HG03469 (cell line): Measurements from ENCODE around the gene SDK2.
"Not testable (repeated sequence)": the region's sequence is repeated elsewhere in the genome, so short reads cannot be mapped to it uniquely, and the experiment has no call there.

Experiments
- ATAC-seq: cut with Tn5 transposase; IDR thresholded peaks from one replicate; pipeline ENCODE4 v1.9.1; 2021; ENCODE audit warnings: mild to moderate bottlenecking, moderate library complexity, moderate number of reproducible peaks; ENCODE audit not compliant: unreplicated experiment

SDK2 gene

GRCh38 chr17:73313526-73314127, 330.6 kb downstream of the SDK2 start:
- ATAC-seq = no peak

GRCh38 chr17:73312887-73313286, 331.4 kb downstream of the SDK2 start:
- not testable (repeated sequence) for ATAC-seq

- ATAC-seq = peak; percentile 73
Observed at GRCh38 chr17:73311781-73312641, 332.2 kb downstream of the SDK2 start, which contains the start of gene CDC42EP4. Gene CDC42EP4 (minus strand): TSS chr17:73312001. CDS start chr17:73286500, 25,501 bp downstream.

GRCh38 chr17:73311428-73311780, 332.8 kb downstream of the SDK2 start:
- ATAC-seq = no peak

- ATAC-seq = no peak
Observed at GRCh38 chr17:73309727-73310596, 334.3 kb downstream of the SDK2 start.

- not testable (repeated sequence) for ATAC-seq
Observed at GRCh38 chr17:73308959-73309358, 335.3 kb downstream of the SDK2 start.

GRCh38 chr17:73308017-73308823, 336.0 kb downstream of the SDK2 start:
- no peak for ATAC-seq

- ATAC-seq = no peak
Observed at GRCh38 chr17:73307130-73307529, 337.1 kb downstream of the SDK2 start.

GRCh38 chr17:73305845-73306836, 338.1 kb downstream of the SDK2 start:
- ATAC-seq = no peak

GRCh38 chr17:73304971-73305812, 339.1 kb downstream of the SDK2 start:
- ATAC-seq = no peak

- no peak for ATAC-seq
Observed at GRCh38 chr17:73304438-73304837, 339.8 kb downstream of the SDK2 start.

- ATAC-seq = no peak
Observed at GRCh38 chr17:73302189-73302588, 342.1 kb downstream of the SDK2 start.

GRCh38 chr17:73301369-73301768, 342.9 kb downstream of the SDK2 start:
- no peak for ATAC-seq

GRCh38 chr17:73300392-73300791, 343.9 kb downstream of the SDK2 start:
- ATAC-seq = no peak

- ATAC-seq = no peak
Observed at GRCh38 chr17:73297934-73298861, 346.0 kb downstream of the SDK2 start.

GRCh38 chr17:73293480-73293911, 350.7 kb downstream of the SDK2 start:
- no peak for ATAC-seq

- ATAC-seq = no peak
Observed at GRCh38 chr17:73293031-73293430, 351.2 kb downstream of the SDK2 start.
